CD4-positive, alpha-beta T cell treated with Interleukin-10 for 1 hour (primary cell): Measurements from ENCODE around the gene ZNF774.
"Not testable (repeated sequence)": the region's sequence is repeated elsewhere in the genome, so short reads cannot be mapped to it uniquely, and the experiment has no call there.

ENCODE experiments used
- DNase-seq: peaks from one replicate; pipeline ENCODE4 v3.0.0-alpha.2; 2020

The ZNF774 gene

GRCh38 chr15:90352107-90352893 lies at the start of gene ZNF774:
ZNF774 (plus strand) TSS chr15:90352284; CDS start chr15:90354661, 2,377 bp downstream.
- DNase-seq, result peak; percentile 97

GRCh38 chr15:90305355-90305754 lies 46.7 kb upstream of the ZNF774 start:
- not testable (repeated sequence) for DNase-seq

DNA sequence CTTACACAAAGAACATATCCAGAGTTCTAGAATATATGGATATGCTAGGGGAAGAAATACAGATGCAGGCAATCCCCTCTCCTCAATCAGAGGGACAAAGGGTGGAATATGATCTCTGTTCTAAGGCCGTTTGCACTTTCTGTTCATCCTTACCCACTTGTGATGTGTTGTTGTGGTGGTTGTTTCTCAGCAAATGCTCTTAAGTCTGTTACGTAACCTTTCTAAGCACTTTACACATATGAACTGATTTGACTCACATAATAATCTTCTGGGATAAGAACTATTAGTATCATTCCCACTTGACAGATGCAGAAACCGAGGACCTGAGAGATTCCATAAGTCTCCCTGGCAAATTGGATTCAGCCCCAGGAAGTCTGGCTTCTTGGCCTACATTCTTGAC lies 46.2 kb upstream of the ZNF774 start:
- DNase-seq, result no peak

DNA sequence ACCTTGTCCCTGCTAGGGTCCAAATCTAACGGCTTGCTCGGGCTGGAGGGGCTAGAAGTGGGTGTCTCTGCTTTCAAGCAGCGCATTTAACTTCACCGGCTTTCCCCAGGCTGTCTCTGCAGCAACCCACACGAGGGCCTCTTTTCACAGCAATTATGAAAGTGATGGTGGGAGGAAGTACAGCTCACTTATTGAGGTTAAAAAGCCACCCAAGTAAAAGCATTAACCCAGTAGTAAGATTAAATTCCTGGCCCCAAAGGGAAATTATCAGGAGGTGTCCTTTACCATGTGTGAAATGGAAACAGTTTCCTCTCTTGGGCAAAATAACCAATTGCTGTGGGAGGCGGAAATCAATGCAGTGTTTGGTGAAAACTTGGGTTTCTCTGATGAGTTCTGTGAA lies 45.5 kb upstream of the ZNF774 start:
- DNase-seq, result peak; percentile 39

GRCh38 chr15:90307661-90308060 lies 44.4 kb upstream of the ZNF774 start:
- DNase-seq, result no peak

DNA sequence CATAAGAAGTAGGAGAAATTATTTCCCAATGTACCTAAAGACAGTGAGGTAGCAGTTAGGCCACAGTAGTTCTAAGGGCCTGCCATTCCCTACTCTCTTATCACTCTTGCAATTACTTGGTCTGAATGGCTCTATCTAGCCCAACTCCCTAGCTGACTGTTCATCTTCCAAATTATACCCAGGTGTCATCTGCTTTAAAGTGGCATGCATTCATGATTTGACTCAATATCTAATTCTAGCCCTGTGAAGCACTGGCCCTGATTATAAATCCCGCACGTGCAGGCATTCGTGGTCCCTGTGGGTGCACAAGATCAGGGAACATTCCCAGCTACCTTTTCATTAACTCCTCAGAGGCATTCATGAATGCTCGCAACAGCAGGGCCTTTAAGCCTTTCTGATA lies 43.1 kb upstream of the ZNF774 start:
- DNase-seq, result no peak

DNA sequence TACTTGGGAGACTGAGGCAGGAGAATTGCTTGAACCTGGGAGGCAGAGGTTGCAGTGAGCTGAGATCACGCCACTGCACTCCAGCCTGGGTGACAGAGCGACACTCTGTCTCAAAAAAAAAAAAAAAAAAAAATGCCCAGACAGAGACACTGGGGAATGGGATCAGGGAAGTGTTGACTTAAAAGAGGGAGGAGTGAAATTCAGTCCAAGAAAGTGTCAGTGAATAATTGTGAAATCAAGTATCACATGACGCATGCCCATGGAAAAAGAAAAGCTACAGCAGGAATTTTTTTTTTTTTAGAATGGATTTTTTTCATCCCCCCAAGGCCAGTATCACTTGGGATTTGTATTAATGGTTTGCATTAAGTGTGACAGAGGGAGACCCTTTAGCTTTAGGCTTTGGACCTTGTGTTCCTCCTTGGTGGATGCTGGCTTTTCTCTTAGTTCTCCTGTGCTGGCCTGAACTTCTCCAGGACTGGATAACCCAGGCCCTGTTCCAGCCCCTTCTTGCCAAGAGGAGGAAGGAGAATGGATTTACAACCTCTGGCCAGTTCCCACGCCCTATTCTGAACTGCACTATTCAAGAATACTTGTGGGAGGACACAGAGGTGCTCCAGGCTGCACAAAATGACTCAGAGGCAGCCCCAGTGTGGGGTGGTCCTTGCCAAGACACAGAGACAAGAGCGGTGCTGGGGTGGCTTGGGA lies 36.7 kb upstream of the ZNF774 start:
- DNase-seq, result no peak

GRCh38 chr15:90316139-90316538 lies 35.9 kb upstream of the ZNF774 start:
- no peak for DNase-seq

DNA sequence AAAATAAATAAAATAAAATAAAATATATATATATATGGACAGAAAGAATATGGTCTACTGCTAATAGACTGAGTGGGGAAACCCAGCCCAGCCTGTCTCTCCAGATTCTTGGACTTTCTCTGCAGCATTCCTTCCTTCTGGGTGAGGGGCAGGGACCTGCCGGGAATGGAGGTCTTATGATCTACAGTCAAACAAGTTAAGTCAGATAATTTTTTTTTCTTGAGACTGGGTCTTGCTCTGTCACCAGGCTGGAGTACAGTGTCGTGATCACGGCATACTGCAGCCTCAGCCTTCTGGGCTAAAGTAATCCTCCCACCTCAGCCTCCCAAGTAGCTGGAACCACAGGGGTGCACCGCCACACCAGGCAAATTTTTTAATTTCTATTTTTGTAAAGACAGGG lies 33.5 kb upstream of the ZNF774 start:
- no peak for DNase-seq

- DNase-seq, result peak; percentile 79
Observed at GRCh38 chr15:90320062-90320884, 31.8 kb upstream of the ZNF774 start.

- no peak for DNase-seq
Observed at GRCh38 chr15:90320885-90321278, 31.2 kb upstream of the ZNF774 start.

GRCh38 chr15:90322538-90322937 lies 29.5 kb upstream of the ZNF774 start:
- DNase-seq, result no peak

- no peak for DNase-seq
Observed at GRCh38 chr15:90325726-90326125, 26.4 kb upstream of the ZNF774 start.

DNA sequence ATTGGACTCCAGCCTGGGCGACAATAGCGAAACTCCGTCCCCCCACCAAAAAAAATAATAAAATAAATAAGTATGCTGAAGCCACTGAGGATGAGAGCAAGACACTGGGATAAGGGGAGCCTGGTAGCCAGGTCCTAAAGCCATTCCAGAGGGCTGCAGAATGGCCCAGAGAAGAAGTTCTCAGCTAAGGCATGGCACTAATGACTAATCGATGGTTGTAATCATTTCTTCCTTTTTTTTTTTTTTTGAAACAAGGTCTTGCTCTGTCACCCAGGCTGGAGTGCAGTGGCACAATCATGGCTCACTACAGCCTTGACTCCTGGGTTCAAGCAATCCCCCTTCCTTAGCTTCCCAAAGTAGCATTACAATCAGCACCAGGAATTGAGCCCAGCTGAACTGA lies 25.6 kb upstream of the ZNF774 start:
- DNase-seq, result no peak

DNA sequence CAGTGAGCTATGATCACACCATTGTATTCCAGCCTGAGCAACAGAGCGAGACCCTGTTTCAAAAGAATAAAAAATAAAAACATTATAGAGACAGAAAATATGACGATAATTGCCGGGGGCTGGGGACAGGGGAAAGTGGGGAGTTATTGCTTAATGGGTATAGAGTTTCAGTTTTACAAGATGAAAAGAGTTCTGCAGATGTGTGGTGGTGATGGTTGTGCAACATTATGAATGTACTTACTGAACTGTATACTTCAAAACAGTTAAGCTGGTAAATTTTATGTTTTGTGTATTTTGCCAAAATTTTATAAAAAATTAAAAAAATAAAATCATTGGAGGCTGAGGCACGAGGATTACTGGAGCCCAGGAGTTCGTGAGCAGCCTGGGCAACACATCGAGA lies 24.8 kb upstream of the ZNF774 start:
- no peak for DNase-seq

- no peak for DNase-seq
Observed at GRCh38 chr15:90334304-90334731, 17.8 kb upstream of the ZNF774 start.

GRCh38 chr15:90336705-90337141 lies 15.4 kb upstream of the ZNF774 start:
- no peak for DNase-seq

DNA sequence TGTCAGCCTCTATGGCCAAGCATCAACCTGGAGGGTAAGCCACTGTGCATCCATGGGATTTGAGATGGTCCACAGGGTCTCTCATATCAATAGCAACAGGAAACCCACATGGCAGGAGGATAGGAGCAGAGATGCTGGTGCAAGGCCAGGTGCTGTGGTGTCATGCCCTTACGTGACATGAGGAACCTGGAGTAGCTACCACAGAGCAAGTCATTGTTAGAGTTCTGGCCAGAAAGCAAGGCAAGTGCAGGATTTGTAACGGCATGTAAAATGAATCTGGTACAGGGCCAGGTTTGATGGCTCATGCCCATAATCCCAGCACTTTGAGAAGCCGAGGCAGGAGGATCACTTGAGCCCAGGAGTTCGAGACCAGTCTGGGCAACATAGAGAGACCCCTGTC lies 14.8 kb upstream of the ZNF774 start:
- DNase-seq, result no peak

GRCh38 chr15:90338532-90338931 lies 13.6 kb upstream of the ZNF774 start:
- no peak for DNase-seq

DNA sequence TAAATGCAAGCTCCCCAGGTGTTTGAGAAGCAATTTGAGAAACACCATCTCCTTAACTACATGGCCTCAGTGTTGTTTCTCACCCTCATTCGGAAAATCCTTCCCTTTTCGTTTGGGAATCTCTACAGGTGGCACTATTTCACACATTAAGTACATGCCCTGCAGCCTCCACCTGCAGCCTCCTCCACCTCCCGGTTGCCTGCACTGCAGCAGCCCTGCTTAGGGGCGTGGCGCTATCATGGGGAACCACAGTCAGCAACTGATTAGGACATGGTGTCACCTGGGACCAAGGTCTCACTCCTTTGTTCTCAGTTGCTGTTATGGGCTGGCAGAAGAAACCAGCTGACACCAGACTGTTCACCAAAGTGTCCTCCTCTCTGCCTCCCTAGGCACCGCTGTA lies 11.7 kb upstream of the ZNF774 start:
- no peak for DNase-seq

DNA sequence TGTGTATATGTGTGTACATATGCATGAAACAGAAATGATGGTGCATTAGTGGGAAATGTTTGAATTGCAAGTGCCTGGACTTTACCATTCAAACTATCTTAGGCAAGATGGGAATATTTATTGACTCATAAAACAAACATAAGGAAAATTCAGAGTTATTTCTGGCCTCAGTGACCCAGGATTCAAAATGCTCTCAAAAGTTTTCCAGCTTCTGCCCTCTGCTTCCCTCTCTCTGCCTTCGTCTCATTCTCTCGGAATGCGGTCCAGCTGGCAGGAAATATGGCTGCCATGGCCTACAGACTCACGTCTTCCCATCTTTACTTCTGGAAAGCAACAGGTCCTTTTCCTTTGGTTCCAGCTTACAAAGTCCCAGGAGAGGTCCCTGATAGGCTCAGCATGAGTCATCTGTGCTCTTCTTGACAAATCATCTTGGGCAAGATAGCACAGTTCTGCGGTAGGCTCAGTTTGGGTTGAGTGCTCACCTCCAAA lies 8.7 kb upstream of the ZNF774 start:
- no peak for DNase-seq

- no peak for DNase-seq
Observed at GRCh38 chr15:90344662-90345061, 7.4 kb upstream of the ZNF774 start.

- DNase-seq, result no peak
Observed at GRCh38 chr15:90345857-90346256, 6.2 kb upstream of the ZNF774 start.
